GM18498 (cell line): ENCODE results near the gene MRPL42.
A peak's percentile ranks its signal among the peaks of the same experiment; 100 is the strongest.
"Not testable (repeated sequence)": the region's sequence is repeated elsewhere in the genome, so short reads cannot be mapped to it uniquely, and the experiment has no call there.

Experiments
- ATAC-seq: cut with Tn5 transposase; IDR thresholded peaks from one replicate; pipeline ENCODE4 v1.9.1; 2021; ENCODE audit warnings: mild to moderate bottlenecking, moderate library complexity; ENCODE audit not compliant: unreplicated experiment

Gene MRPL42

GRCh38 chr12:93467351-93468007 is at the start of gene MRPL42:
MRPL42 (plus strand) TSS chr12:93467514; CDS start chr12:93469286, 1,772 bp downstream.
- ATAC-seq = peak; percentile 89

- ATAC-seq = no peak
These were observed 49.3 kb upstream of the MRPL42 start for GRCh38 chr12:93417967-93418480.

- no peak for ATAC-seq
These were observed 47.8 kb upstream of the MRPL42 start for GRCh38 chr12:93419388-93420034.

- no peak for ATAC-seq
These were observed 45.3 kb upstream of the MRPL42 start for GRCh38 chr12:93422050-93422449.

GRCh38 chr12:93425736-93426411 is 41.4 kb upstream of the MRPL42 start:
- ATAC-seq = no peak

GRCh38 chr12:93426412-93426805 is 40.9 kb upstream of the MRPL42 start:
- no peak for ATAC-seq

GRCh38 chr12:93427779-93428564 is 39.3 kb upstream of the MRPL42 start:
- ATAC-seq = no peak

GRCh38 chr12:93429448-93429847 is 37.9 kb upstream of the MRPL42 start:
- no peak for ATAC-seq

- no peak for ATAC-seq
These were observed 37.5 kb upstream of the MRPL42 start for GRCh38 chr12:93429852-93430251.

GRCh38 chr12:93430280-93430679 is 37.0 kb upstream of the MRPL42 start:
- no peak for ATAC-seq

GRCh38 chr12:93432031-93432430 is 35.3 kb upstream of the MRPL42 start:
- ATAC-seq = not testable (repeated sequence)

GRCh38 chr12:93434256-93434865 is 33.0 kb upstream of the MRPL42 start:
- ATAC-seq = no peak

- no peak for ATAC-seq
These were observed 28.9 kb upstream of the MRPL42 start for GRCh38 chr12:93438266-93439050.

- ATAC-seq = no peak
These were observed 27.1 kb upstream of the MRPL42 start for GRCh38 chr12:93440043-93440835.

GRCh38 chr12:93441081-93441616 is 26.2 kb upstream of the MRPL42 start:
- peak; percentile 16 for ATAC-seq

- ATAC-seq = peak; percentile 82
These were observed 25.5 kb upstream of the MRPL42 start, which contains the start of gene UBE2N for GRCh38 chr12:93441617-93442410. UBE2N (minus strand) TSS chr12:93441947; CDS start chr12:93441884, 63 bp downstream.

- ATAC-seq = no peak
These were observed 24.6 kb upstream of the MRPL42 start for GRCh38 chr12:93442411-93443340.
